Erythroblast (primary cell): Measurements from ENCODE around the gene EXOC3.

ENCODE experiments used
- GATA1 ChIP-seq: IDR thresholded peaks from 2 replicates; pipeline ENCODE4 v1.6.1; 2011; ENCODE audit warnings: low read depth, mild to moderate bottlenecking, control low read depth, low read length, moderate library complexity
- POLR2A ChIP-seq: IDR thresholded peaks from 2 replicates; pipeline ENCODE4 v1.6.1; 2011; ENCODE audit warnings: mild to moderate bottlenecking, low read length

DNA sequence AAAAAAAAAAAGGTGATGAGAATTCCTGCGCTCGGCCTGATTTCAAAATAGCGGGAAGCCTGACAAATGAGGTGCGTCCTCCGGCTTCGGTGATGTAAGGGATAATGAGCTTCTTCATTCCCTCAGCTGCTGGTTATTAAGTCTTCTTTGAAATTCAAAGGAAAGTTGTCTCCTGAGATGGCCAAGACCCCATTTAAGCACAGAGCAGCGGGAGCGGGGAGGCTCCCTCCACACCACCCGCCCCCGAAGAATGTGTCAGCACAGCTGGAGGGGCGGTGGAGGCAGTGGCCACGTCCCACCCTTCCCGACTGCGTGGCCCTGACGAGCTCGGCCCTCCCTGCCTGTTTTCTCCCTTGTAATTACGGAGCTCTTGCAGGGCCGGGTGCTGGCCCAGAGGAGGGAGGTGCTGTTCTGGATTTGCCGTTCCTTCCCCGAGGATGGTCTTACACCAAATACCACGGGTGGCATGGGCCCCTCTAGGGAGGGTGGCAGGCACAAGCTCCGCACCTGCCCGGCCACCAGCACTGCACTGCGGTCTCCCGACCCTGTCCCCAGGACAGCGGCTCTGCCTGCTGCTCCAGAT, 50.2 kb downstream of the EXOC3 start:
- TF ChIP-seq POLR2A (no peak), GATA1 (no peak)
